Stimulated activated naive CD8-positive, alpha-beta T cell treated with anti-CD3 and anti-CD28 coated beads, Interleukin-15, Interleukin-2, amounts not matched to agents 100 ng/mL and 50 ng/mL, for 24 hours (primary cell): ENCODE results near the gene SLC5A2.
A peak's percentile ranks its signal among the peaks of the same experiment; 100 is the strongest.

Experiments used
- H3K27ac Mint-ChIP-seq: one replicate; pipeline ENCODE4 v1.8.0; 2021; ENCODE audit warnings: mild to moderate bottlenecking, mixed read lengths
- H3K27me3 Mint-ChIP-seq: one replicate; pipeline ENCODE4 v1.8.0; 2021; ENCODE audit warnings: mixed read lengths
- H3K36me3 Mint-ChIP-seq: one replicate; pipeline ENCODE4 v1.8.0; 2021; ENCODE audit warnings: low read depth, mixed read lengths
- H3K4me1 Mint-ChIP-seq: one replicate; pipeline ENCODE4 v1.8.0; 2021; ENCODE audit warnings: low read depth, mixed read lengths
- H3K4me3 Mint-ChIP-seq: one replicate; pipeline ENCODE4 v1.8.0; 2021; ENCODE audit warnings: mild to moderate bottlenecking, mixed read lengths
- H3K9me3 Mint-ChIP-seq: one replicate; pipeline ENCODE4 v1.8.0; 2021; ENCODE audit warnings: mixed read lengths

The SLC5A2 gene

DNA sequence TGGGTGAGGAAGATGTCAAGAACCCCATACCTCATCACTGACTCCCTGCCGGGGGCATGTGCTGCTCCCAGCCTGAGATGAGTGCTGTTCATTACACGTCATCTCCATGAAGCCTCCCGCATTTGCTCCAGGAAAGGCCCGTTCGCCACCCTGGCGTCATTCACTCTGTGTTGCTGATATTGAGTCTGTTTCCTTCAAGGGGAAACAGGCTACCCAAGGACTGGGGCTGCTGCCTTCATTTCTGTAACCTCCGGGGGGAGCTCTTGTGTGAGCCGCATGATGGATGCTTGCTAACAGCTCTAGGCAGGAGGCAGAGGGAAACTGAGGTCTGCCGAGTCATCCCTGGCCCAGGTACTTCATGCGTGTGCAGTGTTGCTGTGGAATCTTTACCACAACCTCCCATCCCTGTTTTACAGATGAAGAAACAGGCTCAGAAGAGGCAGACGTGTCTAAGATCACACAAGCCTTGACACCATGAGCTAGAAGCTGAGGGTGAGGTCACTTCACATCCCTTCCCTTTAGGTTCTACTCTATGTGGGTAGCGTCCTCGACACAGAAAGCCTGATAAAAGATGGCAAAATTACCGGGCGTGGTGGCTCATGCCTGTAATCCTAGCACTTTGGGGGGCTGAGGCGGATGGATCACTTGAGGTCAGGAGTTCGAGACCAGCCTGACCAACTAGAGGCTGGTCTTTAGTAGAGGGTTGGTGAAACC, 27.2 kb upstream of the SLC5A2 start:
- Mint-ChIP-seq H3K36me3 (peaks cover 24% of the 10 kb centered on the region), H3K4me1 (peaks cover 60% of the 10 kb centered on the region), H3K4me3 (peak overlapping the region; percentile 71), H3K9me3 (no peaks in the 10 kb centered on the region), H3K27ac (peak overlapping the region; percentile 61), H3K27me3 (no peaks in the 10 kb centered on the region)

DNA sequence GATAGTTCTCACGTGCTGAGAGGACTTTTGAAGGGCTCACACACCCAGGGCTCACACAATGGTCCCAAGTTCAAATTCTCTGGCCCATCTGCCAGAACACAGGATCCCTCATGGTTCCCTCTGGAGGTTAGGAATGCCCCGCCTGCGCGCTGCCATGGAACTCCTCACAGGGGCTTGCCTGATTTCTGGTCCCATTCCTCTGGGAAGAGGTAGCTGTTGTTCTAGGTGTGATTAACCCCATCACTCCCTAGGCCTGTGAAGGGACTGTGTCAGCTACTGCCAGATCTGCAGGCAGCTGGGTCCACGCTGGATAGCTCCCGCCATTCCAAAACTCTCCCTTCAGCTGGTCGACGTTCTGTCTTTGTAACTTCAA, 25.9 kb upstream of the SLC5A2 start:
- peaks cover 61% of the 10 kb centered on the region for H3K4me1 Mint-ChIP-seq
- peak overlapping the region; percentile 94 for H3K4me3 Mint-ChIP-seq

DNA sequence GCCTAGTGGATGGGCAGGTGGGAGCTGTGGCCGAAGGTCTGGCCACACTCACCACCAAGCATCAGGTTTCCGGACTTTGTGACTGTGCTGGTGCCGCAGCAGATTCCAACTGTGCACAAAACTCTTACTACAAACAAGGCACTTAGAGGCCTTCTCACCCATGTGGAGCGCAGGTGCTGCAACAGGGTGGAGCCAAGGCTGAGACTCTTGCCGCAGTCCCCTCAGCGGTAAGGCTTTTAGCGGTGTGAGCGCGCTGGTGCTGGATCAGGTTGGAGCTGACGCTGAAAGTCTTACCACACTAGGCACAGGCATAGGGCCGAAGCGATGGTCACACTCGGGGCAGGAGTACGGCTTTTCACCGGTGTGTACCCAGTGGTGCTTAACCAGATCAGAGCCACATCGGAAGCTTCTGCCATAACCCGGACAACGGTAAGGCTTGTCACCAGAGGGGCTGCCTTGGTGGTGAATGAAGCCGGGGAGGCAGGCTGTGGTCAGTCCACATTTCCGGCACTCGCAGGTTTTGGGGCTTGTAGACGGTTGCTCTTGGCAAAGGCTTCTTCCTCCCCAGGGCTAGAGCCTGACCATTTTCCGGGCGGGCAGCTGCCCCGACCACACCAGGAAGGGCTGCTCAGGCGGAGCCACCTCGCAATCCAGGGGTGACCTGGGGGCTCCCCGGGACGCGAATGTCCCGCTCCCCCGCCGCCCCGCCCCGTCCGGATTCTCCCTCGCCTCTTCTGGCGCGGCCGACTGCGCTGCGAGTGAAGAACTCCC, 24.7 kb upstream of the SLC5A2 start:
- no peaks in the 10 kb centered on the region for H3K9me3 Mint-ChIP-seq
- H3K36me3 Mint-ChIP-seq, result peaks cover 28% of the 10 kb centered on the region
- peaks cover 61% of the 10 kb centered on the region for H3K4me1 Mint-ChIP-seq
- peak overlapping the region; percentile 94 for H3K4me3 Mint-ChIP-seq
- peak overlapping the region; percentile 94 for H3K27ac Mint-ChIP-seq
- no peaks in the 10 kb centered on the region for H3K27me3 Mint-ChIP-seq

More for the DNA sequence above, 25.9 kb upstream of the SLC5A2 start:
- Mint-ChIP-seq H3K27me3 (no peaks in the 10 kb centered on the region), H3K27ac (no peak overlapping the region), H3K9me3 (no peaks in the 10 kb centered on the region), H3K36me3 (peaks cover 24% of the 10 kb centered on the region)

DNA sequence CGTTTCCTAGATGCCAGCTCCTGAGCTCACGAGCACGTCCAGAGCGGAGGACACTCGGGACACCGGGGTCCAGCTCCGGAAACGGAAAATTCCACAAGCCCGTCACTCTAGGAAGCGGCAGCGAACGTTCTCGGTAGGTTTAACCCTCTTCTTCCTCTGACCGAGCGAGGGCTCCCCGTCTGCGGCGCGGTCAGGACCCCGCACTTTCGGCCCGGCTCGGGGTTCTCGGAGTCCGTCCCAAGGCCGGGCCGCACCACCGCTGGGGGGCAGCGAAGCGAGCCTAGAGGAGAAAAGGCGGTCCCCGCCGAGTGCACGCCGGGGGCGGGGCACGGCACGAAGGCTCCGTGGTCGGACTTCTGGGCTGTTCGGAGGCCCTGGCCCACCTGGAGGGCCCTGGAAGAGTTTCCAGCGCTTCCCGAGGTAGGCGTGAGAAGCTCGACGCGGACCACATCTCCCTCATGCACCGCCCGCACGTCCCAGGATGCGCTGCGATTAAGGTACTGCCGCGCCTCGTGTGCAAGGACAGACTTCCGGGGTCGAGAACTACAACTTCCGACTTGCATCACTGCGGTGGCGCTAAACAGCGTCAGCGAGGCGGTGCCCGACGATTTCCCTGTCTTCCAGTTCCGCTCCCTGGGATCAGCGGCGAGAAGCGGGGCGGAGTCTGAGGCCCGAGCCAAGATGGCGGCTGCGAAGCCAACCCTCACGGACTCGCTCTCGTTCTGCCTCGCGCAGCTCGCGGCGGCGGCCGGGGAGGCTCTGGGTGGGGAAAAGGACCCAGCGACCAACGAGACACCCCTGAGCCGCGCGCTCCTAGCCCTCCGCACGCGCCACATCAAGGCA, 23.9 kb upstream of the SLC5A2 start, which contains the start of gene ARMC5:
Gene ARMC5, plus strand, starts transcription at position 658 of the 843 bp plus-strand sequence. Its CDS starts 24 bp downstream, at position 682.
- Mint-ChIP-seq H3K27ac (peak within 1 kb of the TSS; percentile 94), H3K9me3 (no peaks in the 10 kb centered on the region), H3K4me1 (peaks cover 53% of the 10 kb centered on the region), H3K4me3 (peak within 1 kb of the TSS; percentile 94), H3K27me3 (no peaks in the 10 kb centered on the region), H3K36me3 (peaks cover 27% of the 10 kb centered on the region)

DNA sequence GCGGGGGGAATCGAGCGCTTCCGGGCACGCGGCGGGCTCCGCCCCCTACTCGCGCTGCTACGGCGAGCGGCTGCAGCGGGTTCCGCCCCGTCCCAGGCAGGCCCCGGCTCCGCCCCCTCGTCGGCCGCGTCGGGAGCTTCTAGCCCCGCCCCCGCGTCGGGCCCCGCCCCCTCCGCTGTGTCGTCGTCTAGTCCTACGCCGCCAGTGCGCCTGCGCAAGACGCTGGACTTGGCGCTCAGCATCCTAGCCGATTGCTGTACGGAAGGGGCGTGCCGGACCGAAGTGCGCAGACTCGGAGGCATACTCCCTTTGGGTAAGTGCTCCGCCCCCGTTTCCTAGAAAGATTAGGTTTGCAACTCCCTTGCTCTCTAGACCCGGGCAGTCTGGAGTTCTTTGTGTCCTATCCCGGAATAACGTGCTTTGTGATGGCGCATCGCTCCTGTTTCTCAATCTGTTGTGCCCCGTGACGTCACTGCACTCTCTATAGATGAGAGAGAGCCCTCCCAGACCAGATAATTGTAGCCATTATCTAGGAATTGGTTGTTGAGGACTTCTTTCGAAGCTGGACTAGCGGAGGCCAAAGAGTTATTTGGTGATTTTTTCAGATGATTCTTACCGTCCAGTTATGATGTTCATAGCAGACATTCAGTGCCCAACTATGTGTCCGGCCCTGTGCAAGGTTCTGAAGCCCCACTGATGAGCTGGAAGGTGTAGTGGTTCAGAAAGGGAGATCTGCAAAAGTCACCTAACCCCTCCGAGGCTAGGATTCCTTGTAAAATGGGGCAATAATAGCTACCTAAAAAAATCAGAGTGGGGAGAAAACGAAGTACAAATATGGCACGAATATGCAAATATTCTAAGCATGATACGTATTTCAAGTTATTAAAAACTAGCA, 23.0 kb upstream of the SLC5A2 start:
- H3K27me3 Mint-ChIP-seq, result no peaks in the 10 kb centered on the region
- peaks cover 29% of the 10 kb centered on the region for H3K36me3 Mint-ChIP-seq
- peak overlapping the region; percentile 94 for H3K27ac Mint-ChIP-seq
- no peaks in the 10 kb centered on the region for H3K9me3 Mint-ChIP-seq
- peak overlapping the region; percentile 94 for H3K4me3 Mint-ChIP-seq
- H3K4me1 Mint-ChIP-seq, result peaks cover 47% of the 10 kb centered on the region

DNA sequence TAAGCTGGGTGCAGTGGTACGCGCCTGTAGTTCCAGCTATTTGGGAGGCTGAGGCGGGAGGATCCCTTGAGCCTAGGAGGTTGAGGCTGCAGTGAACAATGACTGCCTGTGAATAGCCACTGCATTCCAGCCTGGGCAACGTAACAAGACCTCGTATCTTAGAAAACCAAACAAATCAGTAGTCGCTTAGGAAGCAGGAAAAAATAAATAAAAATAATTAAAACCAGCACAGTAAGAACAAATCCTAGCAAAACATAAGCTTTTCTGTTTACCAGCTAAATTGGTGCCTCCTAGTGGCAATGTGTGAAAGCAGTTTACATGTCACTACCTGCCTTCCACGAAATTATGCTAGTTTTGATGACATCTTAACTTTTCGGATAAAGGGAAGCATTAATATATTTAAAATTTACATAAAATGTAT, 22.3 kb upstream of the SLC5A2 start:
- Mint-ChIP-seq H3K9me3 (no peaks in the 10 kb centered on the region), H3K27me3 (no peaks in the 10 kb centered on the region), H3K4me3 (peak overlapping the region; percentile 87), H3K36me3 (peaks cover 29% of the 10 kb centered on the region), H3K27ac (no peak overlapping the region), H3K4me1 (peaks cover 41% of the 10 kb centered on the region)

DNA sequence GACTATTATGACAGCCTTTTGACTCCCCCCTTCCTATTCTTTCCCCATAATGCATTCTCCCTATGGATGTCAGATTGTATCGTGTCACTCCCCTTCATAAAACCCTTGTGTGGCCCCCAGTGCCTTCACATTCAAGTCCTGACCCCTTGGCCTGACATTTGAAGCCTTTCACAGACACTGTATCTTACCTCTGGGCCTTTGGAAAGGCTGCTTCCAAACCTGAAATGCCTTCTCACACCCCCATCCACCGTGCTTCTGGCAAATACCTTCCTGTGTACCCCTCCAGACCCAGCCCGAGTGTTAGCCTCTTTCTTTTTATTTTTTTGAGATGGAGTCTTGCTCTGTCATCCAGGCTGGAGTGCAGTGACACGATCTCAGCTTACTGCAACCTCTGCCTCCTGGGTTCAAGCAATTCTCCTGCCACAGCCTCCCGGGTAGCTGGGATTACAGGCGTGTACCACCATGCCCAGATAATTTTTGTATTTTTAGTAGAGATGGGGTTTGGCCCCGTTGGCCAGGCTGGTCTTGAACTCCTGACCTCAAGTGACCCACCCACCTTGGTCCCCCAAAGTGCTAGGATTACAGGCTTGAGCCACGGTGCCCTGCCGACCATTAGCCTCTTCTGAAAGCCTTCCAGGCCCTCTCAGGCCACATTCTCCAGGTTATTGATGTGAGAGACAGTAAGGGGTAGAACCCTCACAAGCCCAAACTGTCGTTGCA, 21.6 kb upstream of the SLC5A2 start:
- H3K4me3 Mint-ChIP-seq, result peak overlapping the region; percentile 5

DNA sequence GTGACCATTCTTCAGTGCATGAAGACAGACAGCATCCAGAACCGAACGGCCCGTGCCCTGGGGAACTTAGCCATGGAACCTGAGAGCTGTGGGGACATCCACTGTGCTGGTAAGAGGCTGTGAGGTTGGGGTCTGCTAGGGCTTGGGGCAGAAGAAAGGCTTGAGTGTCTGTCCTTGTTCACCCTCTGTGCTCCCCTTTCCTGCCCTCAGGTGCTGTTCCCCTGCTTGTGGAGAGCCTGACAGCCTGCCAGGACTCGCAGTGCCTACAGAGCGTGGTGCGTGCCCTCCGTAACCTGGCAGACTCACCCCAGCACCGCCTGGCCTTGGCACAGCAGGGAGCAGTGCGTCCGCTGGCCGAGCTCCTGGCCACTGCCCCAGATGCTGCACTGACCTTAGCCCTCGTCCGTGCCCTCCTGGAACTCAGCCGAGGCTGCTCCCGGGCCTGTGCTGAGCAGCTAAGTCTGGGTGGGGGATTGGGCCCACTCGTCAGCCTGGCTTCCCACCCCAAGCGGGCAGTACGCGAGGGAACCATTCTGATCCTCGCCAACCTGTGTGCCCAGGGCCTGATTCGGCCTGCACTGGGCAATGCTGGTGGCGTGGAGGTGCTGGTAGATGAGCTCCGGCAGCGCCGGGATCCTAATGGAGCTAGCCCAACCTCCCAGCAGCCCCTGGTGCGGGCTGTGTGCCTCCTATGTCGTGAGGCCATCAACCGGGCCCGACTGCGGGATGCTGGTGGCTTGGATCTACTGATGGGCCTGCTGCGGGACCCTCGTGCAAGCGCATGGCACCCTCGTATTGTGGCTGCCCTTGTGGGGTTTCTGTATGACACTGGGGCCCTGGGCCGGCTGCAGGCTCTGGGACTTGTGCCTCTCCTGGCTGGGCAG, 20.8 kb upstream of the SLC5A2 start:
- H3K4me1 Mint-ChIP-seq, result peaks cover 31% of the 10 kb centered on the region
- H3K9me3 Mint-ChIP-seq, result no peaks in the 10 kb centered on the region
- peaks cover 36% of the 10 kb centered on the region for H3K36me3 Mint-ChIP-seq
- no peak overlapping the region for H3K27ac Mint-ChIP-seq
- no peaks in the 10 kb centered on the region for H3K27me3 Mint-ChIP-seq
- no peak overlapping the region for H3K4me3 Mint-ChIP-seq

More for the DNA sequence above, 21.6 kb upstream of the SLC5A2 start:
- Mint-ChIP-seq H3K27me3 (no peaks in the 10 kb centered on the region), H3K36me3 (peaks cover 30% of the 10 kb centered on the region), H3K4me1 (peaks cover 34% of the 10 kb centered on the region), H3K27ac (no peak overlapping the region), H3K9me3 (no peaks in the 10 kb centered on the region)

DNA sequence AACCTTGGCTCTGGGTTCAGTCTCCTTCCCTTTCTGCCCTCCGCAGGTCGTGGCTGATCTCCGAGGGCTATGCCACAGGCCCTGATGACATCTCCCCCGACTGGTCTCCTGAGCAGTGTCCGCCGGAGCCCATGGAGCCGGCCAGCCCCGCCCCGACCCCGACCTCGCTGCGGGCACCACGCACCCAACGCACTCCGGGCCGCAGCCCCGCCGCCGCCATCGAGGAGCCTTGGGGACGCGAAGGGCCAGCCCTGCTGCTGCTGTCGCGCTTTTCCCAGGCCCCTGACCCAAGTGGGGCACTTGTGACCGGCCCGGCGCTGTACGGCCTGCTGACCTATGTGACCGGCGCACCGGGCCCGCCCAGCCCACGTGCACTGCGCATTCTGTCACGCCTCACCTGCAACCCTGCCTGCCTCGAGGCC, 18.6 kb upstream of the SLC5A2 start:
- no peak overlapping the region for H3K27ac Mint-ChIP-seq
- H3K4me3 Mint-ChIP-seq, result no peak overlapping the region
- H3K27me3 Mint-ChIP-seq, result no peaks in the 10 kb centered on the region
- no peaks in the 10 kb centered on the region for H3K9me3 Mint-ChIP-seq
- peaks cover 24% of the 10 kb centered on the region for H3K4me1 Mint-ChIP-seq
- peaks cover 34% of the 10 kb centered on the region for H3K36me3 Mint-ChIP-seq

DNA sequence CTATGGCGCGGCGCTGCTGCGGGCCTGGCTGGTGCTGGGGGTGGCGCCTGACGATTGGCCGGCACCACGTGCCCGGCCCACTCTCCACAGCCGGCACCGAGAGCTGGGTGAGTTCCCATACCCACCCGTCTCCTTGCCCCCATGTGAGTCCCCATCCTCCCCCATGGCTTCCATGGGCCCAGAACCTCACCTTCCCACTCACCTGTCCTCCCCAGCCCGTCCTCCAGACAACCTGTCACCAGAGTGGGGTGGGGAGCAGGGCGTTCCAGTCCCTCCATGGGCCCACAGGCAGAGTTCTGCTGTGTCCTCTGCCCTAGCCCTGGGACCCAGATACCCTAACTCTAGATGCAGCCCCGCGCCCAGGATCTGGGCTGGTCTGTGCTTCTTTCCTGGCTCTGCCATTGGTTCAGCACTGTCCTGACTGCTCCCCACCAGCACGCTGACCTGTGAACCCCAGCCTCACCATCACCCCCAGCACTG, 18.1 kb upstream of the SLC5A2 start:
- no peak overlapping the region for H3K27ac Mint-ChIP-seq
- H3K9me3 Mint-ChIP-seq, result no peaks in the 10 kb centered on the region
- H3K36me3 Mint-ChIP-seq, result peaks cover 34% of the 10 kb centered on the region
- no peaks in the 10 kb centered on the region for H3K27me3 Mint-ChIP-seq
- H3K4me1 Mint-ChIP-seq, result peaks cover 24% of the 10 kb centered on the region
- H3K4me3 Mint-ChIP-seq, result no peak overlapping the region

DNA sequence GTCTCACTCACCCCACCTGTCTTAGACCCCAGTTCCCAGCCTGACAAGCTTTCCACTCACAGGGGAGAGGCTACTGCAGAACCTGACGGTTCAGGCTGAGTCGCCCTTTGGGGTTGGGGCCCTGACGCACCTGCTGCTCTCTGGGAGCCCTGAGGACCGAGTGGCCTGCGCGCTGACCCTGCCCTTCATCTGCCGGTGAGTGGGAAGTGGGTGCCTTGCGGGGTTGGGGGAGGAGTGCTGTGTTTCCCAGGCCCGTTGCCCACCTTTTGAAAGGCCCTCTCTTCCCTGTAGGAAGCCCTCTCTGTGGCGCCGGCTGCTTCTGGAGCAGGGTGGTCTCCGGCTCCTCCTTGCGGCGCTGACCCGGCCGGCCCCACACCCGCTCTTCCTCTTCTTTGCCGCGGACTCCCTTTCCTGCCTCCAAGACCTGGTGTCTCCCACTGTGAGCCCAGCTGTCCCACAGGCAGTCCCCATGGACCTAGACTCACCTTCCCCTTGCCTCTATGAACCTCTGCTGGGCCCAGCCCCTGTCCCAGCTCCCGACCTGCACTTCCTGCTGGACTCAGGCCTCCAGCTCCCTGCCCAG, 17.0 kb upstream of the SLC5A2 start:
- Mint-ChIP-seq H3K9me3 (no peaks in the 10 kb centered on the region), H3K36me3 (peaks cover 34% of the 10 kb centered on the region), H3K4me1 (peaks cover 14% of the 10 kb centered on the region), H3K27me3 (peaks cover 5% of the 10 kb centered on the region), H3K4me3 (no peak overlapping the region), H3K27ac (no peak overlapping the region)

DNA sequence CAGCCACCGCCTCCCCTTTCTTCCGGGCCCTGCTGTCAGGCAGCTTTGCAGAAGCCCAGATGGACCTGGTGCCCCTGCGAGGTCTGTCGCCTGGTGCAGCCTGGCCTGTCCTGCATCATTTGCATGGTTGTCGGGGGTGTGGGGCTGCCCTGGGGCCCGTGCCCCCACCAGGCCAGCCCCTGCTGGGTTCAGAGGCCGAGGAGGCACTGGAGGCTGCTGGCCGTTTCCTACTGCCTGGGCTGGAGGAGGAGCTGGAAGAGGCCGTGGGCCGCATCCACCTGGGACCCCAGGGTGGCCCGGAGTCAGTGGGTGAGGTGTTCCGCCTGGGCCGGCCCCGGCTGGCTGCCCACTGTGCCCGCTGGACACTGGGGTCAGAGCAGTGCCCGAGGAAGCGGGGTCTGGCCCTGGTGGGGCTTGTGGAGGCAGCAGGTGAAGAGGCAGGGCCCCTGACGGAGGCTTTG, 16.5 kb upstream of the SLC5A2 start:
- Mint-ChIP-seq H3K4me1 (peaks cover 8% of the 10 kb centered on the region), H3K9me3 (no peaks in the 10 kb centered on the region), H3K27ac (peak overlapping the region; percentile 49), H3K4me3 (no peak overlapping the region), H3K36me3 (peaks cover 34% of the 10 kb centered on the region), H3K27me3 (peaks cover 11% of the 10 kb centered on the region)
